Transverse colon (tissue), 4 donors: ENCODE measurements around the gene HSD17B12.

ENCODE experiments used
- EP300 ChIP-seq: sonication (generic); formaldehyde crosslinking; IDR thresholded peaks from one replicate; pipeline ENCODE4 v1.6.1; 2017; ENCODE audit warnings: antibody characterized with exemption, low read depth
- POLR2A ChIP-seq: fragments of 450-650 bp; IDR thresholded peaks from one replicate; pipeline ENCODE4 v1.6.1; 2016; ENCODE audit warnings: antibody characterized with exemption, mild to moderate bottlenecking, moderate library complexity
- POLR2AphosphoS5 ChIP-seq, 3 donors: sonication (generic); formaldehyde crosslinking; IDR thresholded peaks; one replicate each; pipeline ENCODE4 v1.6.1; 2016; ENCODE audit warnings: antibody characterized with exemption in 3 of 3
- TF ChIP-seq, protein P1 (sequence below), 5 experiments: fragments of 200-600 bp in 3 of 5; fragments of 450-650 bp in 2 of 5; sonication (generic) in 3 of 5; IDR thresholded peaks; 1 replicate in 2 of 5; 2 replicates in 3 of 5; pipeline ENCODE4 v1.5.1; 2016 to 2017; ENCODE audit warnings: antibody characterized with exemption in 5 of 5, inconsistent platforms in 3 of 5, mild to moderate bottlenecking in 2 of 5, moderate library complexity in 1 of 5

GRCh38 chr11:43834286-43834685 lies 153.7 kb downstream of the HSD17B12 start:
- TF ChIP-seq, protein P1, sequence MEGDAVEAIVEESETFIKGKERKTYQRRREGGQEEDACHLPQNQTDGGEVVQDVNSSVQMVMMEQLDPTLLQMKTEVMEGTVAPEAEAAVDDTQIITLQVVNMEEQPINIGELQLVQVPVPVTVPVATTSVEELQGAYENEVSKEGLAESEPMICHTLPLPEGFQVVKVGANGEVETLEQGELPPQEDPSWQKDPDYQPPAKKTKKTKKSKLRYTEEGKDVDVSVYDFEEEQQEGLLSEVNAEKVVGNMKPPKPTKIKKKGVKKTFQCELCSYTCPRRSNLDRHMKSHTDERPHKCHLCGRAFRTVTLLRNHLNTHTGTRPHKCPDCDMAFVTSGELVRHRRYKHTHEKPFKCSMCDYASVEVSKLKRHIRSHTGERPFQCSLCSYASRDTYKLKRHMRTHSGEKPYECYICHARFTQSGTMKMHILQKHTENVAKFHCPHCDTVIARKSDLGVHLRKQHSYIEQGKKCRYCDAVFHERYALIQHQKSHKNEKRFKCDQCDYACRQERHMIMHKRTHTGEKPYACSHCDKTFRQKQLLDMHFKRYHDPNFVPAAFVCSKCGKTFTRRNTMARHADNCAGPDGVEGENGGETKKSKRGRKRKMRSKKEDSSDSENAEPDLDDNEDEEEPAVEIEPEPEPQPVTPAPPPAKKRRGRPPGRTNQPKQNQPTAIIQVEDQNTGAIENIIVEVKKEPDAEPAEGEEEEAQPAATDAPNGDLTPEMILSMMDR (IDR thresholded peaks at IDR 0.05): no peak
- TF ChIP-seq POLR2A: no peak
- TF ChIP-seq POLR2AphosphoS5 (IDR thresholded peaks at IDR 0.05): no peak
- no peak for TF ChIP-seq EP300
